T-helper 1 cell treated with Interleukin-12 subunit alpha and Interleukin-12 subunit beta and Interleukin-4 antibody, amounts not matched to agents 30 μg/mL and 1 μg/mL, for 36 hours (primary cell): ENCODE results near the gene OR10P1.

Experiments used
- H3K27ac Mint-ChIP-seq: one replicate; pipeline ENCODE4 v1.8.0; 2021; ENCODE audit warnings: mild to moderate bottlenecking, mixed read lengths
- H3K27me3 Mint-ChIP-seq: one replicate; pipeline ENCODE4 v1.8.0; 2021; ENCODE audit warnings: low read depth, mixed read lengths
- H3K36me3 Mint-ChIP-seq: one replicate; pipeline ENCODE4 v1.8.0; 2021; ENCODE audit warnings: low read depth, mixed read lengths
- H3K4me1 Mint-ChIP-seq: one replicate; pipeline ENCODE4 v1.8.0; 2021; ENCODE audit warnings: low read depth, mixed read lengths
- H3K4me3 Mint-ChIP-seq: one replicate; pipeline ENCODE4 v1.8.0; 2021; ENCODE audit warnings: mild to moderate bottlenecking, moderate library complexity, mixed read lengths
- H3K9me3 Mint-ChIP-seq: one replicate; pipeline ENCODE4 v1.8.0; 2021; ENCODE audit warnings: mixed read lengths

Gene OR10P1

GRCh38 chr12:55659486-55660385 lies 23.0 kb downstream of the OR10P1 start:
- H3K9me3 Mint-ChIP-seq, result no peaks in the 10 kb centered on the region
- no peak overlapping the region for H3K4me3 Mint-ChIP-seq
- no peaks in the 10 kb centered on the region for H3K36me3 Mint-ChIP-seq
- H3K27ac Mint-ChIP-seq, result no peak overlapping the region
- peaks cover 19% of the 10 kb centered on the region for H3K27me3 Mint-ChIP-seq
- peaks cover 1% of the 10 kb centered on the region for H3K4me1 Mint-ChIP-seq

- no peaks in the 10 kb centered on the region for H3K9me3 Mint-ChIP-seq
- H3K27ac Mint-ChIP-seq, result no peak overlapping the region
- no peak overlapping the region for H3K4me3 Mint-ChIP-seq
- H3K36me3 Mint-ChIP-seq, result no peaks in the 10 kb centered on the region
- H3K27me3 Mint-ChIP-seq, result peaks cover 15% of the 10 kb centered on the region
- H3K4me1 Mint-ChIP-seq, result no peaks in the 10 kb centered on the region
Observed at GRCh38 chr12:55663391-55663790, 26.7 kb downstream of the OR10P1 start.

- no peak overlapping the region for H3K27ac Mint-ChIP-seq
- no peaks in the 10 kb centered on the region for H3K9me3 Mint-ChIP-seq
- peaks cover 13% of the 10 kb centered on the region for H3K27me3 Mint-ChIP-seq
- no peaks in the 10 kb centered on the region for H3K4me1 Mint-ChIP-seq
- H3K36me3 Mint-ChIP-seq, result no peaks in the 10 kb centered on the region
- no peak overlapping the region for H3K4me3 Mint-ChIP-seq
Observed at GRCh38 chr12:55664826-55665225, 28.1 kb downstream of the OR10P1 start.

GRCh38 chr12:55666508-55666907 lies 29.8 kb downstream of the OR10P1 start:
- H3K36me3 Mint-ChIP-seq, result no peaks in the 10 kb centered on the region
- no peak overlapping the region for H3K27ac Mint-ChIP-seq
- H3K4me1 Mint-ChIP-seq, result no peaks in the 10 kb centered on the region
- no peaks in the 10 kb centered on the region for H3K9me3 Mint-ChIP-seq
- H3K27me3 Mint-ChIP-seq, result peaks cover 4% of the 10 kb centered on the region
- no peak overlapping the region for H3K4me3 Mint-ChIP-seq

- Mint-ChIP-seq H3K27me3 (peaks cover 12% of the 10 kb centered on the region), H3K9me3 (no peaks in the 10 kb centered on the region), H3K27ac (no peak overlapping the region), H3K4me1 (no peaks in the 10 kb centered on the region), H3K36me3 (no peaks in the 10 kb centered on the region), H3K4me3 (no peak overlapping the region)
Observed at GRCh38 chr12:55670276-55670675, 33.6 kb downstream of the OR10P1 start.

- no peak overlapping the region for H3K27ac Mint-ChIP-seq
- no peaks in the 10 kb centered on the region for H3K4me1 Mint-ChIP-seq
Observed at GRCh38 chr12:55671746-55672145, 35.1 kb downstream of the OR10P1 start.

GRCh38 chr12:55673638-55674037 lies 36.9 kb downstream of the OR10P1 start:
- Mint-ChIP-seq H3K27ac (no peak overlapping the region), H3K27me3 (peaks cover 20% of the 10 kb centered on the region), H3K4me3 (no peak overlapping the region), H3K9me3 (no peaks in the 10 kb centered on the region), H3K4me1 (no peaks in the 10 kb centered on the region), H3K36me3 (no peaks in the 10 kb centered on the region)

More at GRCh38 chr12:55671746-55672145, 35.1 kb downstream of the OR10P1 start:
- H3K4me3 Mint-ChIP-seq, result no peak overlapping the region
- H3K27me3 Mint-ChIP-seq, result peaks cover 20% of the 10 kb centered on the region
- no peaks in the 10 kb centered on the region for H3K36me3 Mint-ChIP-seq
- H3K9me3 Mint-ChIP-seq, result no peaks in the 10 kb centered on the region

GRCh38 chr12:55675666-55676065 lies 39.0 kb downstream of the OR10P1 start:
- no peaks in the 10 kb centered on the region for H3K9me3 Mint-ChIP-seq
- peaks cover 37% of the 10 kb centered on the region for H3K27me3 Mint-ChIP-seq
- no peaks in the 10 kb centered on the region for H3K4me1 Mint-ChIP-seq
- H3K27ac Mint-ChIP-seq, result no peak overlapping the region
- no peak overlapping the region for H3K4me3 Mint-ChIP-seq
- no peaks in the 10 kb centered on the region for H3K36me3 Mint-ChIP-seq

GRCh38 chr12:55676707-55677106 lies 40.0 kb downstream of the OR10P1 start:
- H3K9me3 Mint-ChIP-seq, result no peaks in the 10 kb centered on the region
- H3K4me1 Mint-ChIP-seq, result peaks cover 5% of the 10 kb centered on the region
- no peaks in the 10 kb centered on the region for H3K36me3 Mint-ChIP-seq
- no peak overlapping the region for H3K4me3 Mint-ChIP-seq
- peaks cover 48% of the 10 kb centered on the region for H3K27me3 Mint-ChIP-seq
- H3K27ac Mint-ChIP-seq, result no peak overlapping the region

- H3K36me3 Mint-ChIP-seq, result no peaks in the 10 kb centered on the region
- H3K27ac Mint-ChIP-seq, result no peak overlapping the region
- no peaks in the 10 kb centered on the region for H3K9me3 Mint-ChIP-seq
- H3K27me3 Mint-ChIP-seq, result peaks cover 52% of the 10 kb centered on the region
- no peak overlapping the region for H3K4me3 Mint-ChIP-seq
- H3K4me1 Mint-ChIP-seq, result peaks cover 5% of the 10 kb centered on the region
Observed at GRCh38 chr12:55679691-55680090, 43.0 kb downstream of the OR10P1 start.

- Mint-ChIP-seq H3K27me3 (peaks cover 41% of the 10 kb centered on the region), H3K27ac (no peak overlapping the region), H3K9me3 (no peaks in the 10 kb centered on the region), H3K4me1 (peaks cover 5% of the 10 kb centered on the region), H3K36me3 (no peaks in the 10 kb centered on the region), H3K4me3 (no peak overlapping the region)
Observed at GRCh38 chr12:55681142-55682077, 44.7 kb downstream of the OR10P1 start.

- no peaks in the 10 kb centered on the region for H3K36me3 Mint-ChIP-seq
- no peak overlapping the region for H3K4me3 Mint-ChIP-seq
- no peak overlapping the region for H3K27ac Mint-ChIP-seq
- H3K4me1 Mint-ChIP-seq, result peaks cover 5% of the 10 kb centered on the region
- no peaks in the 10 kb centered on the region for H3K9me3 Mint-ChIP-seq
- peaks cover 45% of the 10 kb centered on the region for H3K27me3 Mint-ChIP-seq
Observed at GRCh38 chr12:55682087-55682796, 45.5 kb downstream of the OR10P1 start.

GRCh38 chr12:55683676-55684075 lies 47.0 kb downstream of the OR10P1 start:
- H3K36me3 Mint-ChIP-seq, result no peaks in the 10 kb centered on the region
- peaks cover 45% of the 10 kb centered on the region for H3K27me3 Mint-ChIP-seq
- no peak overlapping the region for H3K4me3 Mint-ChIP-seq

GRCh38 chr12:55684761-55685370 lies 48.2 kb downstream of the OR10P1 start:
- no peak overlapping the region for H3K27ac Mint-ChIP-seq
- no peaks in the 10 kb centered on the region for H3K36me3 Mint-ChIP-seq
- H3K4me3 Mint-ChIP-seq, result no peak overlapping the region
- peaks cover 8% of the 10 kb centered on the region for H3K4me1 Mint-ChIP-seq
- H3K27me3 Mint-ChIP-seq, result peaks cover 36% of the 10 kb centered on the region
- H3K9me3 Mint-ChIP-seq, result no peaks in the 10 kb centered on the region

More at GRCh38 chr12:55683676-55684075, 47.0 kb downstream of the OR10P1 start:
- peaks cover 8% of the 10 kb centered on the region for H3K4me1 Mint-ChIP-seq
- H3K9me3 Mint-ChIP-seq, result no peaks in the 10 kb centered on the region
- H3K27ac Mint-ChIP-seq, result no peak overlapping the region
